Karpas-422 (cell line): ENCODE results near the gene PTPRM. TPM values are rescaled to one million over a fixed set of nuclear protein-coding genes. Genes with fewer than 3 reads are reported as not detected.

ENCODE experiments used
- DNase-seq: peaks from one replicate; pipeline ENCODE4 v3.0.0-alpha.2; 2015
- H2AFZ ChIP-seq: fragments of 200-600 bp; sonication (generic); 2 replicates; pipeline ENCODE4 v1.6.1; 2014; ENCODE audit warnings: antibody characterized with exemption, low read length, mixed read lengths
- H3K27ac ChIP-seq: fragments of 200-600 bp; sonication (generic); 2 replicates; pipeline ENCODE4 v1.5.1; 2014; ENCODE audit warnings: mild to moderate bottlenecking, low read length, moderate library complexity
- H3K27me3 ChIP-seq: fragments of 200-600 bp; sonication (generic); 2 replicates; pipeline ENCODE4 v1.6.1; 2014; ENCODE audit warnings: low read length, mixed read lengths
- H3K36me3 ChIP-seq: fragments of 200-600 bp; sonication (generic); 2 replicates; pipeline ENCODE4 v1.6.1; 2014; ENCODE audit warnings: low read length, mixed read lengths; ENCODE audit not compliant: insufficient read depth
- H3K4me1 ChIP-seq: fragments of 200-600 bp; sonication (generic); 2 replicates; pipeline ENCODE4 v1.6.1; 2014; ENCODE audit warnings: mild to moderate bottlenecking, low read length, mixed read lengths
- H3K4me2 ChIP-seq: fragments of 200-600 bp; sonication (generic); 2 replicates; pipeline ENCODE4 v1.6.1; 2014; ENCODE audit warnings: low read length, low read depth, mild to moderate bottlenecking; ENCODE audit not compliant: poor library complexity, severe bottlenecking
- H3K4me3 ChIP-seq: fragments of 200-600 bp; sonication (generic); 2 replicates; pipeline ENCODE4 v1.5.1; 2014; ENCODE audit warnings: mild to moderate bottlenecking, antibody characterized with exemption, low read length, mixed read lengths
- H3K79me2 ChIP-seq: fragments of 200-600 bp; sonication (generic); 2 replicates; pipeline ENCODE4 v1.6.1; 2014; ENCODE audit warnings: mild to moderate bottlenecking, low read length, mixed read lengths
- H3K9ac ChIP-seq: fragments of 200-600 bp; sonication (generic); 2 replicates; pipeline ENCODE4 v1.6.0; 2014; ENCODE audit warnings: low read length
- H3K9me2 ChIP-seq: fragments of 200-600 bp; sonication (generic), shearing (Covaris generic); replicated peaks from 2 replicates; pipeline ENCODE4 v1.6.0; 2014; ENCODE audit warnings: mild to moderate bottlenecking, low read length, moderate library complexity; ENCODE audit not compliant: insufficient read depth
- H3K9me3 ChIP-seq: fragments of 300-700, 200-600 bp; sonication (generic); 2 replicates; pipeline ENCODE4 v1.6.1; 2014; ENCODE audit warnings: low read length, mixed read lengths
- H4K20me1 ChIP-seq: fragments of 200-600 bp; sonication (generic); 2 replicates; pipeline ENCODE4 v1.6.1; 2014; ENCODE audit warnings: mild to moderate bottlenecking, antibody characterized with exemption, low read length, low read depth; ENCODE audit not compliant: insufficient read depth
- total RNA-seq: library from RNA; depleted of rRNA; stranded (reverse); fragments of >200 nt; shearing (Covaris generic); gene quantifications from 2 replicates; pipeline ENCODE4 v1.2.3, GENCODE V29; 2014; ENCODE audit warnings: low replicate concordance

The PTPRM gene
- total RNA-seq, 1 experiment from 2014 or later: not detected

- H3K36me3 ChIP-seq: no peaks in the 10 kb centered on the region
- no peak overlapping the region for H3K4me2 ChIP-seq
- no peaks in the 10 kb centered on the region for H3K9me3 ChIP-seq
- H3K79me2 ChIP-seq: no peaks in the 10 kb centered on the region
- no peak overlapping the region for H3K27ac ChIP-seq
- H3K27me3 ChIP-seq: no peaks in the 10 kb centered on the region
- no peak for DNase-seq
- no peaks in the 10 kb centered on the region for H4K20me1 ChIP-seq
- no peak overlapping the region for H3K9ac ChIP-seq
- no peaks in the 10 kb centered on the region for H3K9me2 ChIP-seq
- no peak overlapping the region for H3K4me3 ChIP-seq
- no peaks in the 10 kb centered on the region for H3K4me1 ChIP-seq
- no peak overlapping the region for H2AFZ ChIP-seq
These were observed 792.4 kb downstream of the PTPRM start for GRCh38 chr18:8359481-8359880.

- Histone ChIP-seq H3K79me2 (no peaks in the 10 kb centered on the region), H3K4me3 (no peak overlapping the region), H3K9me2 (no peaks in the 10 kb centered on the region), H2AFZ (no peak overlapping the region), H3K27ac (no peak overlapping the region), H3K9ac (no peak overlapping the region), H3K9me3 (no peaks in the 10 kb centered on the region), H3K4me1 (no peaks in the 10 kb centered on the region), H3K27me3 (no peaks in the 10 kb centered on the region), H3K36me3 (no peaks in the 10 kb centered on the region), H4K20me1 (no peaks in the 10 kb centered on the region), H3K4me2 (no peak overlapping the region)
- DNase-seq: no peak
These were observed 794.9 kb downstream of the PTPRM start for GRCh38 chr18:8361941-8362471.

DNA sequence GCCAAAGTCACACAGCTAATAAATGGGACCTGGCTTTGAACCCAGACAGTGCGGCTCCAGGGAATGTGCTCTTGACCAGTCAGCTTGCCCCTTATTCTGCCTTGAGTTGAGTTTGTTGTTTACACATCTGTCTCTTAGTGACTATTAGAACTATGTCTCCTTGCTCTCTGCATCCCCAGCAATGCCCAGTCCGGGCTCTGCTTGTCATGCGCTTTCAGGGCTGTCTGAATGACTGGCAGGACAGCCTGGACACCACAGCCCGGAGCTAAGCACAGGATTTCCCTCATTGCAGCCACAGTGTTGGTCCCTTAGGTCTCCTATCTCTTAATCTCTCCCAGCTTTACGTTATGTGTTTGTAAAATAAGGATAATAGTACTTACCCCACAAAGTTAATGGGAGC is 795.7 kb downstream of the PTPRM start:
- no peaks in the 10 kb centered on the region for H3K9me3 ChIP-seq

DNA sequence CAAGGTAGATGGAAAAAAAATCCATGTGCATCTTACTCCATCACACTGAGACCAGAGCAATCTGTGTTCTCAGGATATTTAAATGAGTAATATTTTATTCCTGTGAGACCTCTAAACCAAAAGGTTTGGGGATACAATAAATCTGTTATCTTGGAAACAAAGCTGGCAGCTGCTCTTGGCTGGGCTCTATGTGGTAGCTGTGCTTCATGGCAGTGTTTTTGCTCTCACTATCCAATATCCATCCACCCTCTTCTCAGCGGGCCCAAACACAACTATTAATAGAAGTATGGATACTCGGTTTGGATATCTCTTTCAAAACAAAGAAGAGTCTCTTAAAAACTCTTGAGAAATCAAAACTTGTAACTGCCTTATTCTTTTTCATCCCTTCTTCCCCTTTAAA is 797.3 kb downstream of the PTPRM start:
- H3K36me3 ChIP-seq: no peaks in the 10 kb centered on the region
- no peak overlapping the region for H3K27ac ChIP-seq
- no peak overlapping the region for H3K9ac ChIP-seq
- no peak overlapping the region for H3K4me3 ChIP-seq
- no peaks in the 10 kb centered on the region for H3K4me1 ChIP-seq
- no peaks in the 10 kb centered on the region for H4K20me1 ChIP-seq
- H3K9me2 ChIP-seq: no peaks in the 10 kb centered on the region
- H3K4me2 ChIP-seq: no peak overlapping the region
- no peak overlapping the region for H2AFZ ChIP-seq
- H3K9me3 ChIP-seq: no peaks in the 10 kb centered on the region
- H3K27me3 ChIP-seq: no peaks in the 10 kb centered on the region
- DNase-seq: no peak
- no peaks in the 10 kb centered on the region for H3K79me2 ChIP-seq

More for the DNA sequence above, 795.7 kb downstream of the PTPRM start:
- H3K9ac ChIP-seq: no peak overlapping the region
- no peaks in the 10 kb centered on the region for H3K27me3 ChIP-seq
- no peak overlapping the region for H2AFZ ChIP-seq
- DNase-seq: no peak
- H3K4me2 ChIP-seq: no peak overlapping the region
- no peaks in the 10 kb centered on the region for H4K20me1 ChIP-seq
- H3K4me1 ChIP-seq: no peaks in the 10 kb centered on the region
- H3K27ac ChIP-seq: no peak overlapping the region
- no peak overlapping the region for H3K4me3 ChIP-seq
- no peaks in the 10 kb centered on the region for H3K79me2 ChIP-seq
- no peaks in the 10 kb centered on the region for H3K9me2 ChIP-seq
- no peaks in the 10 kb centered on the region for H3K36me3 ChIP-seq

DNA sequence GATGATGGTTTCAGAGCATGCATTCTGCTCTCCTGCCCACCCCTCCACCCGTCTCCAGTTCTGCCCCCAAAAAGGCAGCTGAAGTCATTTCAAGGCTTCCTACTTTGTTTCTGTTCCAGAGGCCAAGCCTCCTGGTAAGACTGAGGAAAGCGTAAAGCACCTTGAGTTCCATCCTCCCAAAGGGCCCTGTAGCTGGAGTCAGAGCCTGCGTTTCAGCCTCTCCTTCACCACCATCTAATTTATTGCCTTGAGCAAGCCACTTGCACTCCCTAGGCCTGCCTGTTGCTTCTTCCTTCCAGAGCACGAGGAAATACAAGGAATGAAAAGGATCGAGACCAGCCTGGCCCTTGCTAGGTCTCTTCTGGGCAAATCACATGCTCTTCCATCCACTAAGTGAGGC is 797.9 kb downstream of the PTPRM start:
- H3K4me2 ChIP-seq: no peak overlapping the region
- H3K9ac ChIP-seq: no peak overlapping the region
- H3K27ac ChIP-seq: no peak overlapping the region
- no peak overlapping the region for H2AFZ ChIP-seq
- no peaks in the 10 kb centered on the region for H3K4me1 ChIP-seq
- H3K36me3 ChIP-seq: no peaks in the 10 kb centered on the region
- no peak overlapping the region for H3K4me3 ChIP-seq
- no peaks in the 10 kb centered on the region for H3K9me3 ChIP-seq
- no peaks in the 10 kb centered on the region for H3K27me3 ChIP-seq
- H3K9me2 ChIP-seq: no peaks in the 10 kb centered on the region
- DNase-seq: no peak
- no peaks in the 10 kb centered on the region for H4K20me1 ChIP-seq
- no peaks in the 10 kb centered on the region for H3K79me2 ChIP-seq

DNA sequence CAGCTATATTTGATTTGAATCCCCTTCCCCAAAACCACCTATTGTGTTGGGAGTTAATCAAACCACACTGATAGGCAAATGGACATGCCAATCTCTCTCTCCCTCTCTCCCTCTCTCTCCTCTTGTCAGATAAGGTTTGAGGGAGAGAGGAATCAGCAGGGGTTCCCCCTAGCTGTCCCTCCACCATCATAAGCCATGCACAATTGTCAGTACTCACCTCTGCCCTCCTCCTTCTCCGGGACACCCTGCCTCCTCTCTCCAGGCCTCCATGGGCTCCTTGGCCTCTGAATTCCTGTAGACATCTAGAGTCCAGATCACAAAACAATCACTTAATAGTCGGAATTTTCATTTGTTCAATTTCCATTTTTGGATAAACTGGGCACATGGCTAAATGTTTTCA is 798.4 kb downstream of the PTPRM start:
- Histone ChIP-seq H3K79me2 (no peaks in the 10 kb centered on the region), H3K9me2 (no peaks in the 10 kb centered on the region), H4K20me1 (no peaks in the 10 kb centered on the region), H3K27ac (no peak overlapping the region), H3K4me2 (no peak overlapping the region), H3K27me3 (no peaks in the 10 kb centered on the region), H3K4me3 (no peak overlapping the region), H3K9ac (no peak overlapping the region), H3K9me3 (no peaks in the 10 kb centered on the region), H2AFZ (no peak overlapping the region), H3K4me1 (no peaks in the 10 kb centered on the region), H3K36me3 (no peaks in the 10 kb centered on the region)
- no peak for DNase-seq

GRCh38 chr18:8366070-8366469 is 799.0 kb downstream of the PTPRM start:
- Histone ChIP-seq H3K36me3 (no peaks in the 10 kb centered on the region), H2AFZ (no peak overlapping the region), H3K9me2 (no peaks in the 10 kb centered on the region), H4K20me1 (no peaks in the 10 kb centered on the region), H3K9me3 (no peaks in the 10 kb centered on the region), H3K79me2 (no peaks in the 10 kb centered on the region), H3K4me2 (no peak overlapping the region), H3K27ac (no peak overlapping the region), H3K9ac (no peak overlapping the region), H3K27me3 (no peaks in the 10 kb centered on the region), H3K4me3 (no peak overlapping the region), H3K4me1 (no peaks in the 10 kb centered on the region)
- DNase-seq: no peak

GRCh38 chr18:8366656-8367055 is 799.5 kb downstream of the PTPRM start:
- Histone ChIP-seq H3K79me2 (no peaks in the 10 kb centered on the region), H3K9me3 (no peaks in the 10 kb centered on the region), H3K4me2 (no peak overlapping the region), H2AFZ (no peak overlapping the region), H3K4me3 (no peak overlapping the region), H3K4me1 (no peaks in the 10 kb centered on the region), H3K9me2 (no peaks in the 10 kb centered on the region), H3K36me3 (no peaks in the 10 kb centered on the region), H4K20me1 (no peaks in the 10 kb centered on the region), H3K9ac (no peak overlapping the region), H3K27ac (no peak overlapping the region), H3K27me3 (no peaks in the 10 kb centered on the region)
- no peak for DNase-seq
